Suprapubic skin (tissue), 3 donors: ENCODE results near the gene INO80E.

Experiments used
- CTCF ChIP-seq, 2 donors: fragments of 200-600 bp in 1 of 2; fragments of 450-650 bp in 1 of 2; sonication (generic) in 1 of 2; IDR thresholded peaks; one replicate each; pipeline ENCODE4 v1.5.1; 2016 to 2019; ENCODE audit warnings: antibody characterized with exemption in 2 of 2, mild to moderate bottlenecking in 1 of 2, moderate library complexity in 1 of 2
- POLR2A ChIP-seq, 2 donors: fragments of 450-650 bp; IDR thresholded peaks; one replicate each; pipeline ENCODE4 v1.6.1; 2017; ENCODE audit warnings: antibody characterized with exemption in 2 of 2, mild to moderate bottlenecking in 2 of 2, moderate library complexity in 2 of 2

GRCh38 chr16:30028438-30029076, 32.5 kb downstream of the INO80E start:
- TF ChIP-seq CTCF (IDR thresholded peaks at IDR 0.05) (no peak), POLR2A (IDR thresholded peaks at IDR 0.05) (no peak)
